T-helper 2 cell treated with Interferon-gamma antibody and Interleukin-4, amounts not matched to agents 100 ng/mL and 5 ng/mL, for 36 hours (primary cell): Measurements from ENCODE around the gene ANP32E. TPM values are rescaled to one million over a fixed set of nuclear protein-coding genes. Genes with fewer than 3 reads are reported as not detected.
"Not testable (repeated sequence)": the region's sequence is repeated elsewhere in the genome, so short reads cannot be mapped to it uniquely, and the experiment has no call there.

Source experiments
- intact Hi-C: fragments of 100-400 bp; cut with micrococcal nuclease; formaldehyde crosslinking; loops from one replicate; pipeline ENCODE4 v1.15.1; 2023
- total RNA-seq: library from RNA; stranded (reverse); gene quantifications from 2 replicates; pipeline ENCODE4 v1.2.3, GENCODE V29; 2022

The ANP32E gene
- total RNA-seq, 1 donor from 2014 or later = 171 TPM

GRCh38 chr1:150215855-150216254 lies 20.1 kb downstream of the ANP32E start:
- intact Hi-C loops = not testable (repeated sequence)

GRCh38 chr1:150214099-150214756 lies 21.7 kb downstream of the ANP32E start:
- intact Hi-C loops = not testable (repeated sequence)

GRCh38 chr1:150213170-150214098 lies 22.5 kb downstream of the ANP32E start:
- intact Hi-C loops = loop anchor here (1.0 kb wide), 1 partner anchor 21 kb away; no protein-coding TSS in a partner anchor

GRCh38 chr1:150212070-150212469 lies 23.8 kb downstream of the ANP32E start:
- intact Hi-C loops = no loop called here

- intact Hi-C loops = no loop called here
Measured at GRCh38 chr1:150210706-150211105, 25.2 kb downstream of the ANP32E start.

GRCh38 chr1:150210091-150210490 lies 25.8 kb downstream of the ANP32E start:
- intact Hi-C loops = no loop called here

- intact Hi-C loops = not testable (repeated sequence)
Measured at GRCh38 chr1:150208460-150208859, 27.5 kb downstream of the ANP32E start.

- intact Hi-C loops = no loop called here
Measured at GRCh38 chr1:150207281-150207971, 28.5 kb downstream of the ANP32E start.

GRCh38 chr1:150196417-150196816 lies 39.5 kb downstream of the ANP32E start:
- intact Hi-C loops = no loop called here

- intact Hi-C loops = no loop called here
Measured at GRCh38 chr1:150194381-150195031, 41.4 kb downstream of the ANP32E start.

- intact Hi-C loops = no loop called here
Measured at GRCh38 chr1:150192012-150192411, 43.9 kb downstream of the ANP32E start.

- intact Hi-C loops = loop anchor here (1.0 kb wide), 2 partner anchors 114 to 225 kb away; no protein-coding TSS in a partner anchor
Measured at GRCh38 chr1:150187560-150187931, 48.4 kb downstream of the ANP32E start.

- intact Hi-C loops = loop anchor here (1.0 kb wide), 2 partner anchors 114 to 225 kb away; no protein-coding TSS in a partner anchor
Measured at GRCh38 chr1:150186789-150187559, 48.9 kb downstream of the ANP32E start.

GRCh38 chr1:150186438-150186788 lies 49.5 kb downstream of the ANP32E start:
- intact Hi-C loops = not testable (repeated sequence)

GRCh38 chr1:150185481-150185880 lies 50.4 kb downstream of the ANP32E start:
- intact Hi-C loops = no loop called here

- intact Hi-C loops = no loop called here
Measured at GRCh38 chr1:150183061-150183460, 52.9 kb downstream of the ANP32E start.

GRCh38 chr1:150182247-150182646 lies 53.7 kb downstream of the ANP32E start:
- intact Hi-C loops = no loop called here

- intact Hi-C loops = no loop called here
Measured at GRCh38 chr1:150180474-150180873, 55.4 kb downstream of the ANP32E start.

- intact Hi-C loops = no loop called here
Measured at GRCh38 chr1:150179867-150180266, 56.0 kb downstream of the ANP32E start.

- intact Hi-C loops = no loop called here
Measured at GRCh38 chr1:150178548-150178947, 57.4 kb downstream of the ANP32E start.
